Neural progenitor cell (in vitro differentiated cells): ENCODE results near the gene ABCA5. TPM values are rescaled to one million over a fixed set of nuclear protein-coding genes. Genes with fewer than 3 reads are reported as not detected.
"Not testable (repeated sequence)": the region's sequence is repeated elsewhere in the genome, so short reads cannot be mapped to it uniquely, and the experiment has no call there.

Experiments used
- DNase-seq: peaks from one replicate; pipeline ENCODE4 v3.0.0-alpha.2; 2016; ENCODE audit warnings: low spot score
- H2AFZ ChIP-seq: fragments of 200-600 bp; sonication (generic); replicated peaks from 2 replicates; pipeline ENCODE4 v1.6.1; 2016; ENCODE audit warnings: antibody characterized with exemption
- H3F3A ChIP-seq: fragments of 200-600 bp; sonication (generic); 2 replicates; pipeline ENCODE4 v1.6.1; 2016; ENCODE audit warnings: antibody characterized with exemption, low read depth
- H3K27ac ChIP-seq: fragments of 200-600 bp; sonication (generic); 2 replicates; pipeline ENCODE4 v1.5.1; 2016; ENCODE audit warnings: mild to moderate bottlenecking
- H3K27me3 ChIP-seq: fragments of 200-600 bp; sonication (generic); 2 replicates; pipeline ENCODE4 v1.6.1; 2016; ENCODE audit warnings: mild to moderate bottlenecking, moderate library complexity
- H3K36me3 ChIP-seq: fragments of 200-600 bp; sonication (generic); 2 replicates; pipeline ENCODE4 v1.5.1; 2016
- H3K4me1 ChIP-seq: fragments of 200-600 bp; sonication (generic); 2 replicates; pipeline ENCODE4 v1.6.1; 2016; ENCODE audit warnings: mixed run types
- H3K4me2 ChIP-seq: fragments of 200-600 bp; sonication (generic); 2 replicates; pipeline ENCODE4 v1.6.1; 2016
- H3K4me3 ChIP-seq: fragments of 200-600 bp; sonication (generic); 2 replicates; pipeline ENCODE4 v1.5.1; 2016
- H3K79me2 ChIP-seq: fragments of 200-600 bp; sonication (generic); 2 replicates; pipeline ENCODE4 v1.6.1; 2016; ENCODE audit warnings: low read depth
- H3K9ac ChIP-seq: fragments of 200-600 bp; sonication (generic); 2 replicates; pipeline ENCODE4 v1.6.1; 2016
- H3K9me3 ChIP-seq: fragments of 200-600 bp; sonication (generic); 2 replicates; pipeline ENCODE4 v1.5.1; 2016; ENCODE audit warnings: low read depth
- H4K20me1 ChIP-seq: fragments of 200-600 bp; sonication (generic); 2 replicates; pipeline ENCODE4 v1.6.1; 2016; ENCODE audit warnings: low read depth
- H3K27ac Mint-ChIP-seq: 3 replicates; pipeline ENCODE4 v1.8.0; 2021; ENCODE audit warnings: mixed read lengths
- H3K27me3 Mint-ChIP-seq: 2 replicates; pipeline ENCODE4 v1.8.0; 2022; ENCODE audit warnings: low read depth, mild to moderate bottlenecking, inconsistent platforms, moderate library complexity, mixed read lengths; ENCODE audit not compliant: insufficient read depth
- H3K36me3 Mint-ChIP-seq: 3 replicates; pipeline ENCODE4 v1.8.0; 2021; ENCODE audit warnings: mixed read lengths
- H3K4me1 Mint-ChIP-seq: 3 replicates; pipeline ENCODE4 v1.8.0; 2021; ENCODE audit warnings: mixed read lengths
- H3K4me3 Mint-ChIP-seq: 3 replicates; pipeline ENCODE4 v1.8.0; 2021; ENCODE audit warnings: mild to moderate bottlenecking, moderate library complexity, mixed read lengths
- H3K9me3 Mint-ChIP-seq: 3 replicates; pipeline ENCODE4 v1.8.0; 2020; ENCODE audit warnings: mixed read lengths
- CTCF ChIP-seq: fragments of 200-600 bp; sonication (generic); IDR thresholded peaks from 2 replicates; pipeline ENCODE4 v1.5.1; 2017; ENCODE audit warnings: antibody characterized with exemption, mild to moderate bottlenecking
- EZH2 ChIP-seq: fragments of 200-600 bp; sonication (generic); IDR thresholded peaks from 2 replicates; pipeline ENCODE4 v1.6.1; 2017; ENCODE audit warnings: antibody characterized with exemption, mild to moderate bottlenecking, moderate library complexity
- EZH2phosphoT487 ChIP-seq: fragments of 200-600 bp; sonication (generic); IDR thresholded peaks from 2 replicates; pipeline ENCODE4 v1.6.1; 2017; ENCODE audit warnings: antibody characterized with exemption
- small RNA-seq: library from RNA; depleted of rRNA; stranded (forward); fragments of <200 nt; gene quantifications from one replicate; pipeline ENCODE3, GENCODE V24; 2015
- total RNA-seq: library from RNA; depleted of rRNA; stranded (reverse); fragments of >200 nt; gene quantifications from 2 replicates; pipeline ENCODE4 v1.2.3, GENCODE V29; 2015; ENCODE audit warnings: low replicate concordance

The ABCA5 gene
- total RNA-seq, 1 donor from 2014 or later = 35.1 TPM

GRCh38 chr17:69198238-69198637, 128.7 kb downstream of the ABCA5 start:
- Histone ChIP-seq H3K4me2 (no peak overlapping the region), H3K79me2 (no peaks in the 10 kb centered on the region), H3K36me3 (no peaks in the 10 kb centered on the region), H3K4me1 (no peaks in the 10 kb centered on the region), H3K27me3 (no peaks in the 10 kb centered on the region), H2AFZ (no peak overlapping the region), H3K9ac (no peak overlapping the region), H3K9me3 (no peaks in the 10 kb centered on the region), H3K4me3 (no peak overlapping the region), H3K27ac (no peak overlapping the region), H4K20me1 (no peaks in the 10 kb centered on the region), H3F3A (no peaks in the 10 kb centered on the region)
- no peak overlapping the region for H3K4me3 Mint-ChIP-seq
- H3K27ac Mint-ChIP-seq = no peak overlapping the region
- H3K4me1 Mint-ChIP-seq = no peaks in the 10 kb centered on the region
- DNase-seq = no peak
- peaks cover 3% of the 10 kb centered on the region for H3K9me3 Mint-ChIP-seq
- no peaks in the 10 kb centered on the region for H3K27me3 Mint-ChIP-seq
- no peak for TF ChIP-seq EZH2phosphoT487
- TF ChIP-seq EZH2 = no peak
- TF ChIP-seq CTCF = no peak
- H3K36me3 Mint-ChIP-seq = no peaks in the 10 kb centered on the region

- H3F3A ChIP-seq, H4K20me1 ChIP-seq, H3K27me3 Mint-ChIP-seq, H3K4me1 ChIP-seq, H3K4me3 Mint-ChIP-seq, H3K4me3 ChIP-seq, H3K36me3 ChIP-seq, H3K36me3 Mint-ChIP-seq, H3K9me3 ChIP-seq, H3K27me3 ChIP-seq, H3K9ac ChIP-seq, DNase-seq, H3K4me2 ChIP-seq, H3K79me2 ChIP-seq, H3K4me1 Mint-ChIP-seq, H2AFZ ChIP-seq, H3K27ac Mint-ChIP-seq, H3K9me3 Mint-ChIP-seq, H3K27ac ChIP-seq: not testable (repeated sequence)
These were observed 130.8 kb downstream of the ABCA5 start for GRCh38 chr17:69196105-69196653.

Small RNA genes within 50 kb of the gene (small RNA-seq; reads per million reads assigned to genes)
- gene RF00561 (not detected), gene SNRPGP4 (not detected)

Other genes starting within 250 kb of the ABCA5 start
- gene ABCA6, start 185.2 kb downstream of the ABCA5 start, total RNA-seq = not detected in 2 replicates
- 0.09 and 0.21 TPM in 2 replicates for gene ABCA10, start 98.3 kb downstream of the ABCA5 start, total RNA-seq
- gene MAP2K6, start 87.6 kb upstream of the ABCA5 start, total RNA-seq = 57.2 and 101 TPM in 2 replicates